ENCODE measurements around the gene KCNJ12.
"Not testable (repeated sequence)": the region's sequence is repeated elsewhere in the genome, so short reads cannot be mapped to it uniquely, and the experiment has no call there.

KCNJ12 gene

DNA sequence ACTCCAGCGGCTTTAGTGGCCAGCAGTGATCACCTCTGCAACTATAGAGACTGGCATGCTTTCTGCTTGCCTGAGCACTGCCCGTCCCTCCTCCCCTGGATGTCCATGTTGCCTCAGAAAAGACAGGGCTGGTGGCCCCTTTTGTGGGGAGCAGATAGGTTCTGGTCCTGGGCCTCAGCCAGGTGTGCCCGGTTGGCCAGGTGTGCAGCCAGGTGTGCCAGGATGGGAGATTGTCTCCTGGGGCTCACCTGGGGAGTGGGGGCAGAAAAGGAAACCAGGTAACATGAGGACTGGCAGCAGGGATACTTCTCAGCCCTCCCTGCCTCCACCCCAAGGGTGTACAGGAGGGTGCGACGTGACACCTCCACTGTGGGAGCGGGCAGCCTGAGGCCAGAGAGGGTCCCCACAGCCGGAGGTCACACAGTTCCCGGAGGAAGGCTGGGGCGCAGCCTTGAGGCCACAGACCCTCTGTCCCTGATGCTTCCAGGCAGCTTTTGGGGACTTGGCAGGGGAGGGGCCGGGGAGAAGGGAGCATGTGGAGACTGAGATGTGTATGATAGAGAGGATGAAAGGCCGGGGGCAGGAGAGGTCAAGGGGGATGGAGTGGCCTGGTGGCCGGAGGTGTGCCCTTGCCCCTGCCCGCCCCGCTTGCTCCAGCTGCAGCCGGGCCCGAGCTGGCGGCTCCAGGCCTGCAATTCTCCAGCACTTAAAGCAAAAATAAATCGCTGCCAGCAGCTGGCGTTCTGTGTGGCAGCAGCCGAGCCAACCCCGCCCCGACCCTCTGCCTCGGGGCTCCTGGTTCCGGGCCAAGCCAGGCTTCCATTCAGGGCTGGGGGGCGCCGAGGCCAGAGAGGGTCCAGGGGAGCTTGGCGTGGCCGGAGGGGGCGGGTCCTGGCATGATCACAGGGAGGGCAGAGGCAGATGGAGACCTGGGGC is 6.7 kb downstream of the KCNJ12 start:
- no peak for DNase-seq (ENCODE audit: low read depth in 4 of 4, low spot score in 1 of 4)

DNA sequence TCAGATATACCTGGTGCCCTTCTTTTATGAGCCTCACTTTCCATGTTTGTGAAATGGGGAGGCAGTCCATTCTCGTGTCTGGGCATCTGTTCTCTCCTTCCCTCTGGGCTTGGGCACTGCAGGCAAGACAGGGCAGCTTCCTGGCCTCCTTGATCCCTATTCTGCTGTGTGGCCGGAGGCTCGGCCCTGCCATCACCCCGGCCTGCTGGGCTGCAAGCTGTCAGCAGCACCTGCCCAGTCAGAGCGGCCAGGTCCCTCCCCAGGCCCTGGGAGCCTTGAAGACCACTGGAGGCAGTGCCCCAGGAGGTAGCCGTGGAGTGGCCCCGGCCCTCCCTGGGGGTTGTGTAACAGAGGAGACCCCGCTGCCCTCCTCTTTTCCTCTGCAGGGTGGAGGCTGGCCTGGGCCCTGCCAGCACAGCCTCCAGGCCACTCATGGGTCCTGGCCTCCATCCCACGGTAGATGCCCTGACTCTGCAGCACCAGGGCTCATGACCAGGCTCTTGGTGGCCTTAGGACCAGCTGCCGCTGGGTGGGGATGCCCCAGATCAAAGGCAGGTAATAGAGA is 9.2 kb downstream of the KCNJ12 start:
- DNase-seq (ENCODE audit: low read depth in 4 of 4, low spot score in 1 of 4) = no peak

DNA sequence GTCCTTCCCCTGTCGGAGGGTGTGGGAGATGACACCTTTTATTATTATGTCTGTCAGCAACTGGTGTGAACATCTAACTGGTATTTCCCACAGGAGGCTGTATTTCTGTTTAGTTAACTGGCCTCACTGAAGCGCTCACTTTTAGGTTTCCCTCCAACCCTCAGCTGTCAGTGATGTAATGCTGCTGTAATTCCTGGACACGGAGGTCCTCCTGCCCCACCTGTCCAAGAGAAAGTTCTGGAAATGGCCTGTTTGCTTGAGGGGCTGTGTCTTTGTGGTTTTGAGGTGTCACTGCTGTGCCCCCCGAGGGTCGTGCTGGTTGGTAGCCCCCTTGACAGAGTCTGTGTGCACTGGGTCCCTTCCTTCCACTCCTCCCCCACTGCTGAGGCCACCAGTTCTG is 11.5 kb downstream of the KCNJ12 start:
- DNase-seq (ENCODE audit: low read depth in 4 of 4, low spot score in 1 of 4) = no peak

DNA sequence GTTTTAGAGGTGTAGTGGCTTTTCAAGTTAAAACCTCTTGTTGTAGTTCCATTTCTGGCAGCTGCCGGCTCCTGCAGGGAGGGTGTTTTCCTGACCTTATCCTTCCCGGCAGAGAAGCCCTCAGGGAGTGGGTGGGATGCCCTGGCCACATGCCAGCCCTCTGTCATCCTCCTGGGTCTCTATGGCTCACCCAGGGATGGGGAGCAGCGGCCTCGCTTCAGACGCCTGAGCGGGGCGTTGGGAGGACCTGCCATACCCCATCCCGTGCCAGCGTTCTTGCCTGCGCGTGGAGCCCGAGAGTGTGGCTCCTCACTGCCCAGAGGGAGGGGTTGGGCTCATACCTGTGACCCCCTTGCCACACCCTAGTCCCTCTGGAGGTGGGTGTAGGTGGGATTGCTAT is 11.9 kb downstream of the KCNJ12 start:
- DNase-seq (ENCODE audit: low read depth in 4 of 4, low spot score in 1 of 4) = no peak

DNA sequence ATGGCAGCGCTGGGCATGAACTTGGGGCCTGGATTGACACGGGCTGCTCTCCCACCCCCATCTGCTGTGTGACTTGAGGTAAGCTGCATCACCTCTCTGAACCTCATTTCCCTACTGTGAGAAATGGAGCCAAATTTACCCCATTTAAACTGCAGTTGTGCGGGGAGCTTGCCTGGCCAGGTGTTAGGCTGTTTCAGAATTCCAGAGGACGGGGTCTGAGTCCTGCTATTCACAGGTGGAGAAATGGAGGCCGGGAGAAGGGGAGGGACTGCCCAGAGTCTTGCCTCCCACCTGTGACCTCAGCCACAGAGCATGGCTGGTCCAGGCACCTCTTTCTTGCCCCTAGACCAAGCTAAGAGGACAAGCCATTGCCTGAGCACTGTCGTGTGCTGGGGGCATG is 12.8 kb downstream of the KCNJ12 start:
- no peak for DNase-seq (ENCODE audit: low read depth in 4 of 4, low spot score in 1 of 4)

DNA sequence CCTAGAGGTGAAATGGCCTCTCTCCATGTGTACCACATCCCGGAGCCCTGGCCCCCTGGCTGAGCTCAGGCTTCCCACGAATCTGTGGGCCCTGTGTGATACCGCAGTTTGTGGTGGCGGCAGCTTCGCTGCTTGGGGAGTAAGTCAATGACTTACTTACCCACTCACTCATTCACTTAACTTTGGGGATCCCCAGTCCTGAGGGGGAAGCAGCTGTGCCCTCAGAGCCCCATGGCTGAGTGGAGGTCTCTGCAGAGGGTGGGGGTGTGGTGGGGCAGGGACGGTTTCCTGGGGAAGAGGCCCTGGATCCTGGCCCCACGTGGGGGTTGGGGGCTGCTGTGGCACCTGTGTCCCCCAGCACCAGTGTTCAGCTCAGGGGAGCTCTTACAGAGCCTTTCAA is 13.2 kb downstream of the KCNJ12 start:
- no peak for DNase-seq (ENCODE audit: low read depth in 4 of 4, low spot score in 1 of 4)

DNA sequence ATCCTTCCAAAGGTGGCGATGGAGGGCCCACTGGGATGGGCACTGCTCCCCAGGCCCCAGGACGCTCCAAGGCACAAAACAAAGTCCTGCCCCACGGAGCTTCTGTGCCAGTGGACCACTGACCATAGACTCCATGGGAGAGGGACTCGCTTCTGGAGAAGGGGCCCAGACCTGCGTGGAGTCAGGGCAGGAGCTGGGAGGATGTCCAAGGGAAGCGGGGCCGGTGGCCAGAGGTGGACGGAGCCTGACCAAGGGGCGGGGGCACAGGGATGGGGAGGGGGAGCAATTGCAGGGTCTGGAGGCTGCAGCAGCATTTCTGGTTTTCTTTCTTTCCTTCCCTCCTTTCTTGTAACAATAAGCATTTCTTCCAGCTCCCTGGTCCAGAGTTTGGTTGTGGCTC is 14.1 kb downstream of the KCNJ12 start:
- DNase-seq (ENCODE audit: low read depth in 4 of 4, low spot score in 1 of 4) = no peak

DNA sequence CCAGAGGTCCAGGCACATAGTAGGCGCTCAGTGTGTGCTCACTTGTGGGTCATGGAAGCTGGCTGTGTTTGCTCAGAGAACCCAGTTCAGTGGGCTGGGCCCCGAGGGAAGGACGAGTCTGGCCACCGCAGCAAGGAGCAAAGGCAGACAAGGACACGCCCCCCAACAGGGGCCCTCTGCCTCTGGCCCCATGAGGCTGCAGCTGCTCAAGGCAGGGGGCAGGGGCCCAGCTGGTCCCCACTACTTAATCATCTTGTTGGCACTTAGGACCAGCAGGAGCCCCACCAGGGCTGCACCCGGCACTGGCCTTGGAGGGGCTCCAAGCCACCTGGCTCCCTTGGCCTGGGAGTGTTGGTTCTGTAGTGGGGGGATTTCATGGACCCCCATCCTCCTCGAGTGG is 16.1 kb downstream of the KCNJ12 start:
- DNase-seq (ENCODE audit: low read depth in 4 of 4, low spot score in 1 of 4) = no peak

DNA sequence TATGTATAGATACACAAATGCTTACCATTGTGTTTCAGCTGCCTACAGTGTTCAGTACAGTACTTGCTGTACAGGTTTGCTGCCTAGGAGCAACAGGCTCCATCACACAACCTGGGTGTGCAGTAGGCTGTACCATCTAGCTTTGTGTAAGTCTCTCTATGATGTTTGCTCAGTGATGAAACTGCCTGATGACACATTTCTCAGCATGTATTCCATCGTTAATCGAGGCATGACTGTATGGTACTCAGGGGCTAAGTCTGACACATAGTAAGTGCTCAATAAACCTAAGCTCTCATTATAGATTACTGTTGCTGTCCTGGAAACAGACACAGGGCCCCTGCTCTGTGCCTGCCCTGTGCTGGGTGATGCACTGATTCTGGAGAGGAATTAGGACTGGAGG is 18.1 kb downstream of the KCNJ12 start:
- no peak for DNase-seq (ENCODE audit: low read depth in 4 of 4, low spot score in 1 of 4)

DNA sequence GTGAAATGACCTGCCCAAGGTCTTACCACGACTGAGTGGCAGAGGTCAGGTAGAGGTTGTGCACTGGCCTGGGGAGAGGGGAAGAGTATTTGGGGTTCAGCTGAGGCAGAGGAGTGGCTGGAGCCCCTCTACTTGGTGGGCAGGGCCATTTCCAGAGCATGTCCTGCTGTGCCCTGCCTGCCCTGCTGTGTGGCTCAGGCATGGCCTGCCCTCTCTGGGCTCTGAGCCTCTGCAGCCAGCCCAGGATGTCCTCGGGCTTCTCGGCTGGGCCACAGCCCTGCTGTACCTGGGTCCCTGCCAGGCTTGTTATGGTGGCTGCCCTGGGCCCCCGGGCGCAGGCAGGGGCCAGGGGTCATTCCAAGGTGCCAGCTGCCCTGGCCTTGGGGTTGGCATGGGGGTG is 19.6 kb downstream of the KCNJ12 start:
- no peak for DNase-seq (ENCODE audit: low read depth in 4 of 4, low spot score in 1 of 4)

DNA sequence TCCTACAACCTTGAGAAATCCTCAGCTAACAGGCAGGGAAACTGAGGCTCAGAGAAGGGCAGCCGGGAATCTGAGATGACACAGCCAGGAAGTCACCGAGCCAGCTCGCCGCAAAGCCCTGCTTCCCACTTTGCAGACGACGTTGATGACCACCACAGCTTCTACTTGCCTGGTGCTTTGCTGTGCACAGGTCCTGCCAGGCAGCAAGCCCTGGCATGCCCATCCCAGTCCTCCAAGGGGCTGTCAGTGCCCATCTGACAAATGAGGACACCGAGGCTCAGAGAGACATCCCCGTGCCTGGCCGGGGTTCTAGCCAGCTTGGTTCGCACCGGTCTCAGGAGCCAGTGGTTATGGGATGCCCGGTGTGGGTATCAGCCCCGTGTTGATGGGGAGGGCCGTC is 20.1 kb downstream of the KCNJ12 start:
- DNase-seq (ENCODE audit: low read depth in 4 of 4, low spot score in 1 of 4) = no peak

DNA sequence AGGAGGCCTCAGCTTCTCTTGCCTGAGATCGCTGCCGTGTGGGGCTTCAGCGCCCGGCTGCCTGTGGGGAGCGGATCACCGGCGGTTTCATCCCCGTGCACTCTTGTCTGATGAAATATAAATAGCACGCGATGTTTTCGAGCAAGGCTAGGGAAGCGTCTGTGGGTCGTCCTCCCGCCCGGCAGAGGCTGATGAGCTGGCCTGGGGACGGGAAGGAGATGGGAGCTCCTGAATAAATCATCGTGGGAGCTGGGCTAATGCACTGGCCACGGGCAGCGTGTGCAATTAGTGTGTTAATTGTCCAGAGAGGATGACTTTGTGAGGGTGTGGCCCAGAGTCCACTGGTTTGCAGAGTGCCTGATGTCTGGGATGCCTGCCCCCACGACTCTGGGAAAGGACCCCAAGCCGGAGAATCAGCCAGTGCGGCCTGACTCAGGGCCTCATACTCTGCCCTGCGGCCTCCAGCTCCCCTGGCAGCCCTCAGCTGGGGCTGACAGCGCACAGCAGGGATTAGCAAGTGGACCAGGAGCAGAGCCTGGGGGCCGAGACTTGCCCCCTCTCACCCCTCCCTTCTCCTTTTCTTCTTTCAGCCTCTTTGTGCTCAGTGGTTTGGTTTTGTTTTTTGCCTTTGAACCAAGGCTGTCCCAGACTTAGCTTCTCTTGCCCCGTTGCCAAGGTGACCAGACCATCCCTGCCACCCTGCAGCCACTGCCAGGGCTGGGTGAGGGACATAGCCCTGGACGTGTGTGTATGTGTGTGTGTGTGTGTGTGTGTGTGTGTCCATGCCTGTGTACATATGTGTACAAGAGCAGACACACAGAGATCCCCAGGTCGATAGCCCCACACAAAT is 21.4 kb downstream of the KCNJ12 start:
- no peak for DNase-seq (ENCODE audit: low read depth in 4 of 4, low spot score in 1 of 4)

DNA sequence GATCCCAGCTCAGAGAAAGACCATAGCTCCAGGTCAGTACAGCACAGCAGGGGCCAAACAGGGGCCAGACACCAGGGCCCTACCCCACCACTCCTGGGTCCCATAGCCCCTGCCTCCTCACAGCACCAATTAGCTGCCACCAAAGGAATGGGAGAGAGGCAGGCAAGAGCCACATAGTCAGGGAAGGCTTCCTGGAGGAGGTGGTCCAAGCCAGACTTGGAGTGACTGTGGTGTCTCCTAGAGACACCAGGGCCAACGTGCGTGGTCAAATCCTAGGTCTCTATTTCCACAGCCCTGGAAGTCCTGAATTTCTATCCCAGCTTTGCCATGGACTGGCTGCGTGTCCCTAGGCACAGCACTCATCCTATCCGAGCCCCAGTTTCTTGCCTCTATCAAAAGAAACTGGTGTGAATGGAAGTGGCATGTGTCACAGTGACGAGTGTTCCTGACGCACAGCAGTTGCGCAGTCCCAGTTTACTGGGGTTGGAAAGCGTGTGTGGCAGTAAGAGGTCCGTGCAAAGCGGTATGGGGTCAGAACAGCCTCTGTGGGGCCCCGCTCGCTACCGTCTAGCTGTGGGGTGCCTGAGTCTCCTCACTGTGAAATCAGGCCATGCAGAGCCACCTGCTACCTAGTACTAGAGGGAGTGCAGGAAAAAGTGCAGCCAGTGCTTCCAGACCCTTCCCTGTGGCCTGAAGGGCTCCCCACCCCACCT is 23.5 kb downstream of the KCNJ12 start:
- DNase-seq (ENCODE audit: low read depth in 4 of 4, low spot score in 1 of 4) = no peak

DNA sequence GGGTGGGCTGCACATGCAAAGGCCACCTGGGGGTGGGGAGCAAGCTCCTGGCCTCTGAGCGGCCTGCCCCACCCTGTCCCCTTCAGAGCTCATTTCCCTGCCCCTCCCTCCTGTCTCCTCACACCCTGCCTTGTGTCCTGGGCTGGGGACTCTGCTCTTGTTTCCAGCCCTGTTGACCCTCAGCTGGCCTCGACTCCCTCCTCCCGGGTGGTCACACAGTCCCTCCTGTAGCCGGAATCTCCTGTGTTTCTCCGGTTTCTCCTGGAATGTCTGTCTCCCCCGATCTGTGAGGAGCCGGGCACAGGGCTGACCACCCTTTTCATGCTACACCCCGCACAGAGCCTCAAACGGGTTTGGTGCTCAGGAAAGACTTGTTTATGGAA is 24.0 kb downstream of the KCNJ12 start:
- DNase-seq (ENCODE audit: low read depth in 4 of 4, low spot score in 1 of 4) = not testable (repeated sequence)

DNA sequence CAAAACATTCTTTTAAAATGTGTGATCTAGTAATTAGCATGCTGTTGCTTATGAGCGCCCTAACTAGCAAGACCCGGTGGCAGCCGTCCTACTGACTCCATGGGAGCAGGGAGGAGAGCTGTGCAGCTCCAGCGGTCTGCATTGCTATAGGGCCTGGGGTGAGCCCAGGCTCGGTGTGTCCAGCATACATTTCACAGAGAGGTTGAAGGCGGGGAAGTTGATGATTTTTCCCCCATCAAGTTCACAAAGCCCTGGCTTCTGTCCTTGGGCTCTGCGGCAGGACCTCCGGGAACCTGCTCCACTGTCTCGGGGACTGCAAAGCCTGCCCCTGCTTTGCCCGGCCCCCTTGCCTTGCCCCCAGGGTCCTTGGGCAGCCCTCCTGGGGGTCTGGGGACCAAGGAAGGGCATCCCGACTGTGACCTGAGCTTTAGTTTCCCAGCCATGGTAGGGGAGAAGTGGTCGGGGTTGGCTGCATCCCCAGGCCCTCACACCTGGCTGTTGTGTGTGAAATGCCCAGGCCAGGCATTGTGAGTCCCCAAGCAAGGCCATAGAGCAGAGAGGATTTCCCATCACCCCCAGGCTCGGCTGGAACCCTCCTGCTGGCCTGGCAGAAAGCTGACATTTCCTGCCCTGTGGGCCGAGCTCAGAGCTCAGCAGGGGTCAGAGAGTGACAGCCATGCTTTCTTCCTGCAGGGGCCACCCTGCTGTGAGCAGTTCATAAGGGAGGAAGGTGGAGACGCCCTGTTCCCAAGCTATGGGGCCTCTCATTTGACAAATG is 24.8 kb downstream of the KCNJ12 start:
- DNase-seq (ENCODE audit: low read depth in 4 of 4, low spot score in 1 of 4) = no peak

DNA sequence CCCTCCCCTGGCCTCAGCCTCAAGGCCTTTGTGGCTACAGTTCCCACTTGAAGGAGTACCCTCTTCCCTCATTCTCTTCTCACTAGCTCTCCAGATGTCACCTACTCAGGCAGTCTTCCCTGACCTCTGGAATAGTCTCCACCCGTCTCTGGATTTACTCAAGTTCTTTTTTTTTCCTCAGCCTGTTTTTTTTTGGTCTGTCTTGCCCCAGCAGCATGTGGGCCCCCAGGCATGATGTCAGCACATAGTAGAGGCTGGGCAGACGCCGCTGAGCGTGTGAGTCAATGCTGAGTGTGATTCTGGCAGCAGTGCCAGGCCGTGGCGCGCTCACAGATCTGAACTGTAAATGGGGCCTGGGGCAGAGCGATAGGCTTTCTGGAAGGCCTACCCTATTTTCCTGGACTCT is 26.0 kb downstream of the KCNJ12 start:
- not testable (repeated sequence) for DNase-seq (ENCODE audit: low read depth in 4 of 4, low spot score in 1 of 4)

DNA sequence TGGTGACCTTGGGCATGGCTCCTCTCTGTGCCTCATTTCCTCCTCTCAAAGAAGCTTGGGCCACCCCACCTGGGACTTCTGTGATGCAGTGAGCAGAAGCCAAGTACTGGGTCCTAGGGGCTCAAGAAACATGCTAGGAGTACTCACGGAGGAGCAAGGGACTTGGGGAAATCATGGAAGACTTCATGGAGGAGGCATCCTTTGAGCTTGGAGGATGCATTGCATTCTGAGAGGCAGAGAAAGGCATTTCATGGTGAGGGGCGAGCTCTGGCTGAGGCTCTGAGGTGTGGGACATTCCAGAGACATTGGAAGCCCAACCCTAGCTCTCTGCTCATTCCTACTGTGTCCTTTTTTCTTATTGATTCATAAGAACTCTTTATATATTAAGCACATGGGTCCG is 26.8 kb downstream of the KCNJ12 start:
- not testable (repeated sequence) for DNase-seq (ENCODE audit: low read depth in 4 of 4, low spot score in 1 of 4)

DNA sequence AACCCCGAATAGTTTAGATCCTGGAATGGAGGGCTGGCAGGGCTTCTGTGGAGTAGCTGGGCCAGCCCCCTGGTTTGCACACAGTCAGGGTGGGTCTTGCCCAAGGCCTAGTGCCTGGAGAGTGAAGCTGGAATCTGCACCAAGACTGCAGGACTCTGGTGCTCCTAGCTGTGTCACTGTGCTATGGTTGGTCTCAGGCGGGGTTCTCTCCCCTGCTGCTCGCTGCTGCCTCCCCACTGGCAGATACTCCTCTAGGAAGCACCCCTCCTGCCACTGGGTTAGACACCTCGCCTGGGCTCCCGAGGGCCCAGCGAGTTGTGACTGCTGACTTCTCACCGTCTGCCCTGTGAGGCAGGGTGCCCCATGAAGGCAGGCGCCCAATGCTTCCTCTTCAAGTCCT is 27.9 kb downstream of the KCNJ12 start:
- not testable (repeated sequence) for DNase-seq (ENCODE audit: low read depth in 4 of 4, low spot score in 1 of 4)

DNA sequence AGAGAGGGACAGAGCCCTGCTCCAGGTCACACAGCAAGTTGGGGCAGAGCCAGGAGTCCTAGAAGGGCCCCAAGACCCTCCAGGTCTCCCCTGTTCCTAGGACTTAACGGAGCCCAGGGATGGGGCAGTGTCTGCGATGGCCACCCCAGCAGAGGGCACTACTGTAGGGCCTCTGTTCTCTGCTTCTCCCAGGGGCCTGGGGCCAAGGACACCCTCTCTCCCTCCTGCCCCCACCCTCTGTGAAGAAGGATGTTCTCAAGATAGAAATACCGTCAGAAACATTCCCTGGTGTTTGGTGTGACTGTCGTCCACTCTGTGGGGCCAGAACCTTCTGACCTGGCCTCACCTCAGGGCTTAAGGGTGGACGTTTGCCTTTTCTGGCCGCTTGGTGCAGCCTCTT is 28.4 kb downstream of the KCNJ12 start:
- not testable (repeated sequence) for DNase-seq (ENCODE audit: low read depth in 4 of 4, low spot score in 1 of 4)

DNA sequence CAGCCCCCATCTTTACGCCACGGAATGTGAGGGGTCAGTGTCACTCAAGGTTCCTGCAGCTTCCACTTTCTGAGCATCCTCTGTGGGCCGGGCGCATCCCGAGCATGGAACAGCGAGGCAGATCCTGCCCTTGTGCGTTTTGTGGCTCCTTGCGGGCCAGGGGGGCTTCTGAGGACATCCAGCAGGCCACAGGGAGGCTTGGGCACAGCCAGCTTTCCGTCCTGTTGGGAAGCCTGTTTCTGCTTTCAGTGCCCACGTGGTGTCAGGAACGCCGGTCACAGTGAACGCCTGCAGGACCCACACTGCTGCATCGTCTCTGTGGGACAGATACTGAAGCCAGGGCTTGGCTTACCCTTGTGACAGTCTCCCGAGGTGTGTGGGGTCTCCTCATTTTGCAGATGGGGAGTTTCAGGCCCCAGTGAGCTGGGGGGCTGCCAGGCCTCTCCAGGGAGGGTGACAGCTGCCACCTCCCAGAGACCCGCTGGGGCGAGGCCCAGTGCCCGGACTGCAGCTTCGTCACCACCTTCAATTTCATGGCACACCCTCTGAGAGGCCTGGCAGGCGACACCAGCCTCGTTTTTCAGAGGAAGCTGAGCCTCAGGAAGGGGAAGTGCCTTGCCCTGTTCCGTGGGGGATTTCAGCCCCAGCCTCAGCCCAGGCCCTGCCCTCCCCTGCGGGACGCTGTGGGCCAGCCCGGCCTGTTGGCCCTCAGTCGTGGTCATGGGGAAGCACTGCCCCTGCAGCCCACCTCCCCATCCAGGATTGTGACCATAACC is 29.0 kb downstream of the KCNJ12 start:
- DNase-seq (ENCODE audit: low read depth in 4 of 4, low spot score in 1 of 4) = not testable (repeated sequence)
